Neural crest cell (in vitro differentiated cells): ENCODE measurements around the gene ATP4A. TPM values are rescaled to one million over a fixed set of nuclear protein-coding genes. Genes with fewer than 3 reads are reported as not detected.
A peak's percentile ranks its signal among the peaks of the same experiment; 100 is the strongest.

Experiments
- DNase-seq: peaks from one replicate; pipeline ENCODE4 v3.0.0; 2021; ENCODE audit warnings: low read depth, mixed read lengths, low spot score
- H3K27ac Mint-ChIP-seq: one replicate; pipeline ENCODE4 v1.8.0; 2021; ENCODE audit warnings: mild to moderate bottlenecking, mixed read lengths; ENCODE audit not compliant: unreplicated experiment
- H3K27me3 Mint-ChIP-seq: 2 replicates; pipeline ENCODE4 v1.8.0; 2021; ENCODE audit warnings: low read depth, mild to moderate bottlenecking, mixed read lengths
- H3K36me3 Mint-ChIP-seq: 2 replicates; pipeline ENCODE4 v1.8.0; 2021; ENCODE audit warnings: low read depth, mild to moderate bottlenecking, mixed read lengths
- H3K4me1 Mint-ChIP-seq: 2 replicates; pipeline ENCODE4 v1.8.0; 2021; ENCODE audit warnings: mixed read lengths
- H3K4me3 Mint-ChIP-seq: one replicate; pipeline ENCODE4 v1.8.0; 2021; ENCODE audit warnings: mild to moderate bottlenecking, mixed read lengths
- H3K9me3 Mint-ChIP-seq: 2 replicates; pipeline ENCODE4 v1.8.0; 2021; ENCODE audit warnings: mixed read lengths
- total RNA-seq: library from RNA; stranded (reverse); gene quantifications from 2 replicates; pipeline ENCODE4 v1.2.1, GENCODE V29; 2021
- TF ChIP-seq, protein P1 (sequence below): fragments of 200-600 bp; sonication (generic); conservative IDR thresholded peaks from 2 replicates; pipeline ENCODE4 v1.5.0; 2021; ENCODE audit warnings: antibody characterized with exemption, mild to moderate bottlenecking

ATP4A gene
- total RNA-seq, 1 donor from 2014 or later = not detected

- TF ChIP-seq, protein P1, sequence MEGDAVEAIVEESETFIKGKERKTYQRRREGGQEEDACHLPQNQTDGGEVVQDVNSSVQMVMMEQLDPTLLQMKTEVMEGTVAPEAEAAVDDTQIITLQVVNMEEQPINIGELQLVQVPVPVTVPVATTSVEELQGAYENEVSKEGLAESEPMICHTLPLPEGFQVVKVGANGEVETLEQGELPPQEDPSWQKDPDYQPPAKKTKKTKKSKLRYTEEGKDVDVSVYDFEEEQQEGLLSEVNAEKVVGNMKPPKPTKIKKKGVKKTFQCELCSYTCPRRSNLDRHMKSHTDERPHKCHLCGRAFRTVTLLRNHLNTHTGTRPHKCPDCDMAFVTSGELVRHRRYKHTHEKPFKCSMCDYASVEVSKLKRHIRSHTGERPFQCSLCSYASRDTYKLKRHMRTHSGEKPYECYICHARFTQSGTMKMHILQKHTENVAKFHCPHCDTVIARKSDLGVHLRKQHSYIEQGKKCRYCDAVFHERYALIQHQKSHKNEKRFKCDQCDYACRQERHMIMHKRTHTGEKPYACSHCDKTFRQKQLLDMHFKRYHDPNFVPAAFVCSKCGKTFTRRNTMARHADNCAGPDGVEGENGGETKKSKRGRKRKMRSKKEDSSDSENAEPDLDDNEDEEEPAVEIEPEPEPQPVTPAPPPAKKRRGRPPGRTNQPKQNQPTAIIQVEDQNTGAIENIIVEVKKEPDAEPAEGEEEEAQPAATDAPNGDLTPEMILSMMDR = no peak
- H3K36me3 Mint-ChIP-seq = no peaks in the 10 kb centered on the region
- DNase-seq = no peak
Observed at GRCh38 chr19:35514282-35514809, 49.1 kb downstream of the ATP4A start.

GRCh38 chr19:35513628-35514281 lies 49.7 kb downstream of the ATP4A start, which contains the start of gene DMKN:
TSS of gene DMKN (minus strand) at chr19:35513649. CDS start at chr19:35513475, 174 bp downstream.
- Mint-ChIP-seq H3K27ac (no peak within 1 kb of the TSS), H3K4me1 (no peaks in the 10 kb centered on the region), H3K27me3 (peaks cover 57% of the 10 kb centered on the region), H3K36me3 (no peaks in the 10 kb centered on the region), H3K9me3 (no peaks in the 10 kb centered on the region), H3K4me3 (no peak within 1 kb of the TSS)
- TF ChIP-seq, protein P1 = no peak
- DNase-seq = no peak

More at GRCh38 chr19:35514282-35514809, 49.1 kb downstream of the ATP4A start:
- H3K4me3 Mint-ChIP-seq = no peak overlapping the region
- no peak overlapping the region for H3K27ac Mint-ChIP-seq
- peaks cover 51% of the 10 kb centered on the region for H3K27me3 Mint-ChIP-seq
- no peaks in the 10 kb centered on the region for H3K4me1 Mint-ChIP-seq
- H3K9me3 Mint-ChIP-seq = no peaks in the 10 kb centered on the region

GRCh38 chr19:35512831-35513627 lies 50.4 kb downstream of the ATP4A start:
- TF ChIP-seq, protein P1 = no peak
- H3K36me3 Mint-ChIP-seq = no peaks in the 10 kb centered on the region
- H3K9me3 Mint-ChIP-seq = no peaks in the 10 kb centered on the region
- H3K27ac Mint-ChIP-seq = no peak overlapping the region
- no peak for DNase-seq
- H3K4me1 Mint-ChIP-seq = no peaks in the 10 kb centered on the region
- no peak overlapping the region for H3K4me3 Mint-ChIP-seq
- peaks cover 64% of the 10 kb centered on the region for H3K27me3 Mint-ChIP-seq

DNA sequence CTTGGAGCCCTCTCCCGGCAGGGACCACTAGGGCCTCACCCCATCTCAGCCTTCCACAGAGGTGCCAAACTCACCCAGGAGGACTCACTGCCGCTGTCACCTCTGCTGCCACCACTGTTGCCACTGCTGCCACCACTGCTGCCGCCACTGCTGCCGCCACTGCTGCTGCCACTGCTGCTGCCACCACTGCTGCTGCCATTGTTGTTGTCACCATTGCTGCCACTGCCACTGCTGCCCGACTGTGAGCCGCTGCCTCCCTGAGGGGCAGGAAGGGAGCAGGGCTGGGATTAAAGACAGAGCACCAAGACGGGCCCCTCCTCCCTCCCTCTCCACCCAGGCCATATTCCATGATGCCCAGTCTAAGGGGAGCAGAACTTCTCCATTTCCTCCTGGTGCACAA lies 52.1 kb downstream of the ATP4A start:
- Mint-ChIP-seq H3K27ac (no peak overlapping the region), H3K4me3 (no peak overlapping the region), H3K27me3 (peaks cover 78% of the 10 kb centered on the region), H3K9me3 (no peaks in the 10 kb centered on the region), H3K4me1 (no peaks in the 10 kb centered on the region), H3K36me3 (no peaks in the 10 kb centered on the region)
- TF ChIP-seq, protein P1 = no peak
- no peak for DNase-seq

GRCh38 chr19:35510626-35510964 lies 52.9 kb downstream of the ATP4A start:
- H3K27me3 Mint-ChIP-seq = peaks cover 86% of the 10 kb centered on the region
- H3K36me3 Mint-ChIP-seq = no peaks in the 10 kb centered on the region
- DNase-seq = no peak
- no peak overlapping the region for H3K27ac Mint-ChIP-seq
- H3K4me3 Mint-ChIP-seq = no peak overlapping the region
- H3K4me1 Mint-ChIP-seq = no peaks in the 10 kb centered on the region
- no peaks in the 10 kb centered on the region for H3K9me3 Mint-ChIP-seq
- TF ChIP-seq, protein P1 = peak; percentile 42
